C1 segment of cervical spinal cord (tissue), 14 donors: ENCODE data around the gene FLAD1.
"Not testable (repeated sequence)": the region's sequence is repeated elsewhere in the genome, so short reads cannot be mapped to it uniquely, and the experiment has no call there.

Source experiments
- DNase-seq, 14 donors: peaks; one replicate each; lab custom pipeline; 2025; lab: John Stamatoyannopoulos, UW

The FLAD1 gene

DNA sequence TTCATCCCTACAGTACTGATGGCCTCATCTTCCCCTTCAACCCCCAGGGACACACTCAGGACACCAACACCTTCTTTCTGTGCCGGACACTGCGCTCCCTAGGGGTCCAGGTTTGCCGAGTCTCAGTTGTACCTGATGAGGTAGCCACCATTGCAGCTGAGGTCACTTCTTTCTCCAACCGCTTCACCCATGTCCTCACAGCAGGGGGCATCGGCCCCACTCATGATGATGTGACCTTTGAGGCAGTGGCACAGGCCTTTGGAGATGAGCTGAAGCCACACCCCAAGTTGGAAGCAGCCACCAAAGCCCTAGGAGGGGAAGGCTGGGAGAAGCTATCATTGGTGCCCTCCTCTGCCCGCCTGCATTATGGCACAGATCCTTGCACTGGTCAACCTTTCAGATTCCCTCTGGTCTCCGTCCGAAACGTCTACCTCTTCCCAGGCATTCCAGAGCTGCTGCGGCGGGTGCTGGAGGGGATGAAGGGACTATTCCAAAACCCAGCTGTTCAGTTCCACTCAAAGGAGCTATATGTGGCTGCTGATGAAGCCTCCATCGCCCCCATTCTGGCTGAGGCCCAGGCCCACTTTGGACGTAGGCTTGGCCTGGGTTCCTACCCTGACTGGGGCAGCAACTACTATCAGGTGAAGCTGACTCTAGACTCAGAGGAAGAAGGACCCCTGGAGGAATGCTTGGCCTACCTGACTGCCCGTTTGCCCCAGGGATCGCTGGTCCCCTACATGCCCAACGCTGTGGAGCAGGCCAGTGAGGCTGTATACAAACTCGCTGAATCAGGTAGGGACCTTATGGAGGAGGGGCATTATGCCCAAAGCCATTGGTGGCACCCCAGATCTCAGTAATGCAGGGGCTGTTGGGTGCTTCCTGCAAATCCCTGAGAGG lies 5.2 kb downstream of the FLAD1 start:
- no peak for DNase-seq

GRCh38 chr1:154989195-154989860 lies 6.2 kb downstream of the FLAD1 start:
- DNase-seq = no peak

DNA sequence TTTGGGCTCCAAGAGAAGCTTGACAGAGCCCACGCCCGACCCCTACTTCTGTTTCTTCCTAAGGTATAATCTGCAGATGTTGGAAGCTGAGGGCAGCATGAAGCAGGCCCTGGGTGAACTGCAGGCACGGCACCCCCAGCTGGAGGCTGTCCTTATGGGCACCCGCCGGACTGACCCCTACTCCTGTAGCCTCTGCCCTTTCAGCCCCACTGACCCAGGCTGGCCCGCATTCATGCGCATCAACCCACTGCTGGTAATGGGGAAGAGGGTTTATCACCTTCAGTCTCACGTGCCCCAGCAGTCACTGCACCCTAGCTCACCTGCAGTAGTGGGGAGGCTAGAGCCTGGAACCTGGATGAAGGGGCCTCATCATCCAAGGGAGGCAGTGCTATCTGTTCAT lies 7.1 kb downstream of the FLAD1 start:
- DNase-seq = no peak

DNA sequence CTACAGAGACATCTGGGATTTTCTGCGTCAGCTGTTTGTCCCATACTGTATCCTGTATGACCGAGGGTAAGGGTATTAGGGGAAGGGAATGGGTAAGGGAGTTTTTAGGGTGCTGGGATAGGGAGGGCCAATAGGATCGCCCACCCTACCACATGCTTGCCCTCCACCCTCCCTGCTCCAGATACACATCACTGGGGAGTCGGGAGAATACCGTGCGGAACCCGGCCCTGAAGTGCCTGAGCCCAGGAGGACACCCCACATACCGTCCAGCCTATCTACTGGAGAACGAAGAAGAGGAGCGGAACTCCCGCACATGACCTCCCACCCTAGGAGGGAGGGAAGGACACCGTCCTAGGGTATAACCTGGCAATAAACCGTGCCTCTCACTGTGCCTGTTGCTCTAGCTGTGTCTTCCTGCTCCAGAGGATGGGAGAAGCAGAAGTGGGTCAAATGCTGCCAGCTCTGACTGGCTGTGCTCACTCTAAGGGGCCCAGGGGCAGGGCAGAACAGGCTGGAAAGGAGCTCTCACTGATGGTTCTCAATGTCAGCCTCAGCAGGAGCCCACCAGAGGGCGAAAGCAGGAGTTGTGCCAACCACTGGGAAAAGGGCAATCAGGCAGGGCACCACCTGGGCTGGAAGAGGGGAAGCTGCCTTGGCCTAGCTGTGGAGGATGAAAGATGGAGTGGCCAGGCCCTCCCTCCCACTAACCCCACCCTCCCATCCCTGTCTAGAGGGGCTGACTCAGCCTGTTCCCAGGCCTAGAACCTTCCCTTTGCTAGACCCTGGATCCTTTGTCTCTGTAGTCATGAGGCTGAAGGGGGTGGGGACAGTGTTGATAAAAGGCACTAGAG lies 9.8 kb downstream of the FLAD1 start:
- DNase-seq = no peak

GRCh38 chr1:154993572-154994268 lies 10.6 kb downstream of the FLAD1 start, which contains the start of gene LENEP:
TSS of gene LENEP (plus strand) at chr1:154993586. CDS start at chr1:154993608, 22 bp downstream.
- DNase-seq = no peak

DNA sequence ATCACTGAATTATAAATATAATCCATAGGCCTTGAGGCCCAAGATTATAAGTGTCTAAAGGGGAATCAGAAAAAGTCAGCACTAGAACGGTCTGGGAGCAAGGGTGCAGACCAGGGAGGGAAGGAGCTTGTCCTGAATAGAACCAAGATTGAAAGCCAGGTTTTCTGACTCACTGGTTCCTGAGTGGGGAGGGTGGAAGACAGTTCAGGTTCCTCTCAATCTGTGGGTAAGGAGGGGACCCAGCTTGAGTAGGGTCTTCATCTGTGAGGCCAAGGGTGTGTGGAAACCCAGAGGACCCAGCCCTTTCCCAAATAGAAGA lies 11.1 kb downstream of the FLAD1 start:
- DNase-seq = no peak

- DNase-seq = no peak
These were observed 11.4 kb downstream of the FLAD1 start for GRCh38 chr1:154994591-154994990.

DNA sequence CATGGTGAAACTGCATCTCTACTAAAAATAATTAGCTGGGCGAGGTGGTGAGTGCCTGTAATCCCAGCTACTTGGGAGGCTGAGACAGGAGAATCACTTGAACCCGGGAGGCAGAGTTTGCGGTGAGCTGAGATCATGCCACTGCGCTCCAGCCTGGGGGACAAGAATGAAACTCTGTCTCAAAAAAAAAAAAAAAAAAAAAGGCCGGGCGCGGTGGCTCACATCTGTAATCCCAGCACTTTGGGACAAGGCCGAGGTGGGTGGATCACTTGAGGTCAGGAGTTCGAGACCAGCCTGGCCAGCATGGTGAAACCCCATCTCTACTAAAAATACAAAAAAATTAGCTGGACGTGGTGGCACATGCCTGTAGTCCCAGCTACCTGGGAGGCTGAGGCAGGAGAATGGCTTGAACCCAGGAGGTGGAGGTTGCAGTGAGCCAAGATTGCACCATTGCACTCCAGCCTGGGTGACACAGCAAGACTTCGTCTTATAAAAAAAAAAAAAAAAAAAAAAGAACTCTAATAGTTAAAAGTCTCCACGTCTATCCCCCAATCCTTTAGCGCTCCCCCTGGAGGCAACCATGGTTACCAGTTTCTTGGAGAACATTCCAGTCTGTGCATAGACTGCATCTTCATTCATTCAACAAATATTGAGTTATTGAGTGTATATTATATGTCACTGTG lies 12.3 kb downstream of the FLAD1 start:
- DNase-seq = not testable (repeated sequence)

DNA sequence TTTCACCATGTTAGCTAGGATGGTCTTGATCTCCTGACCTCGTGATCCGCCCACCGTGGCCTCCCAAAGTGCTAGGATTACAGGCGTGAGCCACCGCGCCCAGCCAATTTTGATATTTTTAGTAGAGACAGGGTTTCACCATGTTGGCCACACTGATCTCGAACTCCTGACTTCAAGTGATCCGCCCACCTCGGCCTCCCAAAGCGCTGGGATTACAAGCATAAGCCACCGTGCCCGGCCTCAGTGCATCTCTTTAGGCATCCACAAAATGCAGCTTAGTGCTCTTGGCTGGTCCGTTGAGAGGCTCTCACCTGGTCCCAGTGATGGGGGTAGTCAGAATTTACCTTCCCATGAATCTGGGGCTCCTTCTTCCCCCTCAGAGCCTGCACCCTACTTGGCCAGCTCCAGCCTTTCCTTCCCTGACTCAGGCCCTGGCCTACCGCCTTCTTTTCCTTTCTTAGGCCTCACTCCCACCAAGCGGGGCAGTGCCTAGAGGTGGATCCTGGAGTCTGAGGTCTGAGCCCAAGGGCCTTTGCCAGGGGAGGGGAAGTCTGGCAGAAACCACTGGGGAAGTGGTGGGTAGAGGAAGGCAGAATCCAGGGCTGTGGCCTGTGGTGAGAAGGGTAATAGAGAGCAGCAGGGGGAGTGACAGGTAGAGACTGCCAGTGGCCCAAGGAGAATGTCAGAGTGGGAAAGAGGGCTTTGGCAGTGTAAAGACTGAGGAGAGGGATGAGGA lies 14.0 kb downstream of the FLAD1 start:
- no peak for DNase-seq

GRCh38 chr1:154998201-154998780 lies 15.1 kb downstream of the FLAD1 start:
- no peak for DNase-seq

GRCh38 chr1:154998818-154999570 lies 15.8 kb downstream of the FLAD1 start:
- peak in 10 of 14 donors; percentile 16 to 62 (median 42) for DNase-seq

- peak in 3 of 14 donors; percentile 39 to 60 (median 56) for DNase-seq
These were observed 16.6 kb downstream of the FLAD1 start for GRCh38 chr1:154999571-155000410.

DNA sequence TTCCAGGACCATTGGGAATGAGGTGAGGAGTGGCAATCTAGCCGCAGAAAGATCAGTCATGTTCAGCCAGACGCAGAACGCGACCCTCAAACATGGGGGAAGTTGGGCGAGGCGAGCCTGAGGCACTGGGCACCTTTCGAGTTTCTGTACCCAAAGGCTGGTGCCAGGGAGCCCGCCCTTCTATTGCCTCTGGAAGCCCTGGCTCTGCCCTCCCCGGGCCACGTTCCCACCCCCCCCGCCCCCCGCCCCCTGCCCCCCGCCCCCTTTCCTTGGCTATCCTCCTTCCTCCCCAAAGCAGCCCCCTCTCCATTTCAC lies 17.2 kb downstream of the FLAD1 start:
- DNase-seq = peak in 3 of 14 donors; percentile 47 to 80 (median 78)

DNA sequence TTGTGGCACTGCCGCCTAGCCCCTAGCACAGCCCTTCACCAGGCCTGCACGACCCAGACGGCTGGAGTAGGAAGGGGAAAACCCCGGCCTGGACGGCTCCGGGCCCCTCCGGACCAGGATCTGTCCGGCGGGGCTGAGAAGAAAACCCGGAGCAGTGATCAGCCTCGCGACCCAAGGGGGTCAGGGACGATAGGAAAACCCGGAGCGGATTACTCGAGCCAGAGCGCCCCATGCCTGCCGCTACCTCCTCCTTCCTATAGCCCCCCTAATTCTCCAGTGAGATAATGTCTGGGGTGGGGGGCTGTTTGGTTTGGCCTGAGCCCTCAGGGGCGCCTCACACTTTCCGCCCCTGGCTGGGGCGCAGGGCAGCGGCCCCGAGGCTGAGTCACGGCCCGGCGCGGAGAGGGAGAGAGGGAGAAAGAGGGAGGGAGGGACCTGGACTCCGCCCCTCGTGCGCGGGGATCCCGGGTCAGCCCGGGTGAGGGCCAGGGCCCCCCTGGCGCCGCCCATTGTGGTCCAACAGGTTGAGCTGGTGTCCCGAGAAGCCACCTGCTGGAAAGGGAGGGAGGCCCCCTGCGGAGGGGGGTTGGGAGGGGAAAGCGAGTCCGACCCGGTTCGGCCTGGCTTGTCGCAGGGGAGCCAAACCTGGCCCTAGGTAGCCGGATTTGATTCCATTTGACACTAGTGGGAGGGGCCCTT lies 17.7 kb downstream of the FLAD1 start:
- DNase-seq = peak; percentile 81 to 96 (median 92)

DNA sequence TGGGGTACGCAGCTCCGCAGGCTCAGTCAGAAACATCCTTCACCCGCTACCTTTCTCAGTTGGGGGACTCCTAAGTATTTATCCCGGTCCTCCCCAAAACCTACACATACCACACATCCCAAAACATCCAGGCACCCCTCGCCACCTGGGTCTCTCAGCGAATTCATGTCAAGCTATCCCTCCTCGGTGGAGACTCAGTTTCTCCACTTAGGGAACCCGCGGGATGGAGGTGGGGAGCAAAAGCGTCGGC lies 18.2 kb downstream of the FLAD1 start:
- DNase-seq = no peak

DNA sequence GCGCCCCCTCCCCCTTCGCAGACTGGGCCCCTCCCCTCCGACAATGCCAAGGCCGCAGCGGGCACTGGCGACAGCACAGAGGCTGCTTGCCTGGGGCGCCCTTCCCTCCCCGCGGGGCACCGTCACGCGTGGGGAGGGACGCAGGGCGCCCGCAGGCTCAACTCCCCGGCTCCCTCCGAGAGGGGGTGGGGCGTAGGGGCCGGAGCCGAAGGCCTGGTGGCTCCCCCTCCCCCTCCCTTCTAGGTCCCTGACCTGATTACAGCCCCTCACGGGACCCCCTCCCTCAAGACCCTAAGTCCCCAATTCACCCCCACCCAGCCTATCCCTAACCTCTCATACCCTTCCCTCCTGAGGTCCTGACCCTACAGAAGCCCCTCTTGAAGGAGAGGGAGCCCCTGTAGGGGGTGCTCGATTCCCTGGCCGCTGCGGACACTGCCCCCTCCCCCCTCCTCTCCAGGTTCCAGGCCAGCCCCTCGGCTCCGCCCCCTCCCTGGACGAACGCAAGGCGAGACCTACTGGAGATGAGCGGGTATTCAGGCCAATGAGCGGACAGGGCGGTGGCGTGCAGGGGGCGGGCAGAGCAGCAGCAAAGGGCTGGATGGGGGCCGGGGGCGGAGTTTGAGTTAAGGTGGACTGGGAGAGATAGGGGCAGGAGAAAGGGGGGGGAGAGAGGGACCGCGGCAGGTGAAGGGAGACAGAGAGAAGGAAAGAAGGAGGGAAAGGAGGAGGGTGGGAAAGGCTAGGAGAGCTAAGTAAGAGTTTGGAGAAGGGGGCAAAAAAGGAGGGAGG lies 18.7 kb downstream of the FLAD1 start:
- DNase-seq = peak; percentile 95 to 100 (median 98)
